Osteocyte (in vitro differentiated cells): ENCODE data around the gene DENND4C. TPM values are rescaled to one million over a fixed set of nuclear protein-coding genes. Genes with fewer than 3 reads are reported as not detected.

Experiments
- DNase-seq: peaks from one replicate; pipeline ENCODE4 v3.0.0; 2021; ENCODE audit warnings: mixed read lengths; ENCODE audit not compliant: unreplicated experiment; ENCODE audit errors: extremely low spot score
- H3K27ac Mint-ChIP-seq: one replicate; pipeline ENCODE4 v1.8.0; 2021; ENCODE audit warnings: mild to moderate bottlenecking, mixed read lengths; ENCODE audit not compliant: unreplicated experiment
- H3K27me3 Mint-ChIP-seq: one replicate; pipeline ENCODE4 v1.8.0; 2021; ENCODE audit warnings: mixed read lengths; ENCODE audit not compliant: unreplicated experiment
- H3K36me3 Mint-ChIP-seq: one replicate; pipeline ENCODE4 v1.8.0; 2021; ENCODE audit warnings: mixed read lengths; ENCODE audit not compliant: unreplicated experiment
- H3K4me1 Mint-ChIP-seq: one replicate; pipeline ENCODE4 v1.8.0; 2021; ENCODE audit warnings: mixed read lengths; ENCODE audit not compliant: unreplicated experiment
- H3K4me3 Mint-ChIP-seq: one replicate; pipeline ENCODE4 v1.8.0; 2021; ENCODE audit warnings: mild to moderate bottlenecking, moderate library complexity, mixed read lengths; ENCODE audit not compliant: unreplicated experiment
- H3K9me3 Mint-ChIP-seq: one replicate; pipeline ENCODE4 v1.8.0; 2021; ENCODE audit warnings: mixed read lengths; ENCODE audit not compliant: unreplicated experiment
- CTCF ChIP-seq: fragments of 200-600 bp; sonication (generic); IDR thresholded peaks from 2 replicates; pipeline ENCODE4 v1.5.0; 2021; ENCODE audit warnings: antibody characterized with exemption, mild to moderate bottlenecking, moderate library complexity
- total RNA-seq: library from RNA; stranded (reverse); gene quantifications from 2 replicates; pipeline ENCODE4 v1.2.1, GENCODE V29; 2021

Gene DENND4C
- total RNA-seq, 1 donor from 2014 or later, result 41.3 TPM

GRCh38 chr9:19269582-19269981, 39.1 kb downstream of the DENND4C start:
- no peak for TF ChIP-seq CTCF
- no peak for DNase-seq

GRCh38 chr9:19270421-19270949, 40.0 kb downstream of the DENND4C start:
- H3K27me3 Mint-ChIP-seq, result no peaks in the 10 kb centered on the region

More at GRCh38 chr9:19269582-19269981, 39.1 kb downstream of the DENND4C start:
- H3K9me3 Mint-ChIP-seq, result no peaks in the 10 kb centered on the region
- no peak overlapping the region for H3K4me3 Mint-ChIP-seq
- no peak overlapping the region for H3K27ac Mint-ChIP-seq
- peaks cover 12% of the 10 kb centered on the region for H3K4me1 Mint-ChIP-seq
- no peaks in the 10 kb centered on the region for H3K27me3 Mint-ChIP-seq
- H3K36me3 Mint-ChIP-seq, result peaks cover 4% of the 10 kb centered on the region

GRCh38 chr9:19271081-19271480, 40.6 kb downstream of the DENND4C start:
- H3K36me3 Mint-ChIP-seq, result peaks cover 5% of the 10 kb centered on the region
- no peak for DNase-seq
- H3K4me1 Mint-ChIP-seq, result peaks cover 11% of the 10 kb centered on the region
- H3K4me3 Mint-ChIP-seq, result no peak overlapping the region
- no peaks in the 10 kb centered on the region for H3K9me3 Mint-ChIP-seq
- no peaks in the 10 kb centered on the region for H3K27me3 Mint-ChIP-seq
- TF ChIP-seq CTCF, result no peak
- H3K27ac Mint-ChIP-seq, result no peak overlapping the region

More at GRCh38 chr9:19270421-19270949, 40.0 kb downstream of the DENND4C start:
- Mint-ChIP-seq H3K4me1 (peaks cover 11% of the 10 kb centered on the region), H3K36me3 (peaks cover 4% of the 10 kb centered on the region), H3K9me3 (no peaks in the 10 kb centered on the region), H3K4me3 (no peak overlapping the region), H3K27ac (no peak overlapping the region)
- no peak for DNase-seq
- TF ChIP-seq CTCF, result no peak

- TF ChIP-seq CTCF, result no peak
- Mint-ChIP-seq H3K4me3 (no peak overlapping the region), H3K27me3 (no peaks in the 10 kb centered on the region), H3K4me1 (peaks cover 27% of the 10 kb centered on the region), H3K27ac (no peak overlapping the region), H3K9me3 (no peaks in the 10 kb centered on the region), H3K36me3 (no peaks in the 10 kb centered on the region)
- DNase-seq, result no peak
Observed at GRCh38 chr9:19281801-19282200, 51.3 kb downstream of the DENND4C start.

- no peak overlapping the region for H3K27ac Mint-ChIP-seq
- peaks cover 34% of the 10 kb centered on the region for H3K4me1 Mint-ChIP-seq
- peaks cover 5% of the 10 kb centered on the region for H3K36me3 Mint-ChIP-seq
- no peak for TF ChIP-seq CTCF
- no peak overlapping the region for H3K4me3 Mint-ChIP-seq
- H3K9me3 Mint-ChIP-seq, result no peaks in the 10 kb centered on the region
- no peak for DNase-seq
- H3K27me3 Mint-ChIP-seq, result no peaks in the 10 kb centered on the region
Observed at GRCh38 chr9:19283072-19283710, 52.7 kb downstream of the DENND4C start.
